K562 (cell line): ENCODE data around the gene TRIM43.

ENCODE experiments used
- DMBX1 ChIP-seq: fragments of 250-450 bp; sonication (Bioruptor Pico); IDR thresholded peaks from 2 replicates; pipeline ENCODE4 v1.8.0; 2022; ENCODE audit warnings: inconsistent platforms, mild to moderate bottlenecking, moderate library complexity, borderline replicate concordance
- HMG20A ChIP-seq: fragments of 450-650 bp; formaldehyde crosslinking; conservative IDR thresholded peaks from 2 replicates; pipeline ENCODE4 v1.4.0; 2020; ENCODE audit warnings: mild to moderate bottlenecking, mixed read lengths
- PTRF ChIP-seq: fragments of 450-650 bp; IDR thresholded peaks from 2 replicates; pipeline ENCODE4 v1.6.1; 2016; ENCODE audit warnings: mild to moderate bottlenecking, missing genetic modification characterization, missing compliant biosample characterization
- SMARCC2 ChIP-seq: fragments of 450-650 bp; IDR thresholded peaks from 2 replicates; pipeline ENCODE4 v1.6.1; 2017; ENCODE audit warnings: antibody characterized with exemption, moderate library complexity, mild to moderate bottlenecking, low read depth
- SMARCE1 ChIP-seq: fragments of 450-650 bp; IDR thresholded peaks from 2 replicates; pipeline ENCODE4 v1.7.1; 2016; ENCODE audit warnings: mild to moderate bottlenecking
- SUPT5H ChIP-seq: fragments of 450-650 bp; IDR thresholded peaks from 2 replicates; pipeline ENCODE4 v1.6.1; 2016
- ZBTB34 ChIP-seq: fragments of 250-450 bp; sonication (Bioruptor Pico); IDR thresholded peaks from 2 replicates; pipeline ENCODE4 v1.8.0; 2021; ENCODE audit warnings: mild to moderate bottlenecking, moderate library complexity
- ZNF239 ChIP-seq: fragments of 250-450 bp; sonication (Bioruptor Pico); IDR thresholded peaks from 2 replicates; pipeline ENCODE4 v1.4.0; 2020; ENCODE audit warnings: mild to moderate bottlenecking
- ZNF41 ChIP-seq: fragments of 250-450 bp; sonication (Bioruptor Pico); conservative IDR thresholded peaks from 2 replicates; pipeline ENCODE4 v1.4.0; 2020; ENCODE audit warnings: mild to moderate bottlenecking
- ZNF57 ChIP-seq: fragments of 450-650 bp; formaldehyde crosslinking; IDR thresholded peaks from 2 replicates; pipeline ENCODE4 v1.4.0; 2020; ENCODE audit warnings: mild to moderate bottlenecking, moderate library complexity

DNA sequence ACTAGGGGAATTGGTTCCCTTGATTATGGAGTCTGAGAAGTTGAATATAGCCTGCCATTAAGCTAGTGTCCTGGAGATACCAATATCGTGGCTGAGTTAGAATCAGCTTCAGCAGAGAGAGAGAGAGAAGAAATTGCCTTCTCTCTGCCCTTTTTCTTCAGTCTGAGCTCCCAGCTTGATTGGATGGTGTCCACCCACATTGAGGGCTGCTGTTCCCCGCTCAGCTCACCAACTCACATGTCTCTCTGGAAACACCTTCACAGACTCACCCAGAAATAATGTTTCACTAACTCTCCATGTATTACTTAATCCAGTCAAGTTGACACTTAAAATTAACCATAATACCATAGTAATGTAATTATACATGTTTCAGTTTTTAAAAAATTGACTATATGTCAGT is 17.9 kb upstream of the TRIM43 start:
- TF ChIP-seq ZBTB34 (CRISPR knock-in tag): no peak
- no peak for TF ChIP-seq SMARCC2
- no peak for TF ChIP-seq PTRF (tag)
- TF ChIP-seq HMG20A (CRISPR knock-in tag): no peak
- no peak for TF ChIP-seq ZNF57
- TF ChIP-seq SUPT5H: no peak
- no peak for TF ChIP-seq ZNF41 (CRISPR knock-in tag)
- no peak for TF ChIP-seq ZNF239 (CRISPR knock-in tag)
- TF ChIP-seq DMBX1 (CRISPR knock-in tag): no peak
- no peak for TF ChIP-seq SMARCE1
